Measurements from ENCODE around the gene AATF. TPM values are rescaled to one million over a fixed set of nuclear protein-coding genes. Genes with fewer than 3 reads are reported as not detected.

The AATF gene
- total RNA-seq, 1 experiment from 2014 or later: 61.0 TPM

DNA sequence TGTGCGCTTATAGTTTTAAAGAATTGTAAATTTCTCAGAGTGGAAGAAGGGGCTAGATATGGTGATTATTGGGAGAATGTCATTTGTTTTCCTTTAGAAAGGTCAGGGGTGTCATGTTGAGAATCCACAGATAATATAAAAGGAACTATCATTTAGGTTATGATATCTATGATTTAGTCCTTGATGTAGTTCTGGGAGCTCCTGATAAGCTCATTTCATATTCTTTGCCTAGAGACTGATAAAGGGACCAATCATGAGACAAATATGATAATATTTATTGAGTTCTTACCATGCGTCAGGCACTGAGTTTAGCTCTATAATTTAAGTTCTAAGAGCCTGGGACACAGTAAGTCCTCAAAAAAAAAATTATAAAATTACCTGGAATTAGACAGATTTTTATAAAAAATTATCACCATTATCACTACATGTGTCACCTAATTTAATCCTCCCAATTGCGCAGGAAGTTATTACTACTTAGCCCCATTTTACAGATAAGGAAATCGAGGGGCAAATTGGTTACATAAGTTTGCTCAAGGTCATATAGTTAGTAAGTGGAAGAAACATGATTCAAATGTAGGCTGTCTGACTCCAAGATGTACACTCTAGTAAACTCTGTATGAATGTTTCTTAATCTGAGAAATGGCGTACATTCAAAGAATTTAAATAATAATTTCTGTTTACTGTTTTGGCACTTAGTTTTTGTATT, 2.5 kb downstream of the AATF start (continued):
- TF ChIP-seq TEAD1 (CRISPR knock-in tag; IDR thresholded peaks at IDR 0.05): no peak

GRCh38 chr17:36971508-36971907, 22.8 kb downstream of the AATF start:
- ChIA-PET POLR2A (no interaction called here), CTCF (interaction anchor here (0.6 to 1.0 kb wide), 3 partner anchors 76 to 368 kb away, joined by 3 to 6 read pairs (median 3); no protein-coding TSS in a partner anchor)
- Mint-ChIP-seq H3K36me3 (peaks cover 13% of the 10 kb centered on the region), H3K9me3 (peaks cover 6% of the 10 kb centered on the region; the same call in 1 of the 2 replicates), H3K4me3 (no peak overlapping the region), H3K4me1 (peaks cover 9% of the 10 kb centered on the region), H3K27ac (no peak overlapping the region), H3K27me3 (ENCODE audit: low read depth) (no peaks in the 10 kb centered on the region)
- no peak for ATAC-seq
- no peak for DNase-seq (ENCODE audit: low spot score)
- TF ChIP-seq EMX1 (CRISPR knock-in tag; IDR thresholded peaks at IDR 0.05) (no peak), ATF3 (CRISPR knock-in tag; conservative IDR thresholded peaks at IDR 0.05) (no peak), ZNF416 (CRISPR knock-in tag; IDR thresholded peaks at IDR 0.05) (no peak), SP1 (CRISPR knock-in tag; conservative IDR thresholded peaks at IDR 0.05) (no peak), SMAD3 (CRISPR knock-in tag; IDR thresholded peaks at IDR 0.05; ENCODE audit: borderline replicate concordance) (no peak), MYBL2 (CRISPR knock-in tag; IDR thresholded peaks at IDR 0.05) (no peak), FOXP4 (CRISPR knock-in tag; IDR thresholded peaks at IDR 0.05) (no peak), NR3C1 (CRISPR knock-in tag; conservative IDR thresholded peaks at IDR 0.05; ENCODE audit: low read depth) (no peak), SMAD4 (CRISPR knock-in tag; IDR thresholded peaks at IDR 0.05) (no peak), ZNF396 (CRISPR knock-in tag; IDR thresholded peaks at IDR 0.05; ENCODE audit: borderline replicate concordance) (no peak), TCF7 (CRISPR knock-in tag; IDR thresholded peaks at IDR 0.05; ENCODE audit: low read depth) (no peak), IRF2 (CRISPR knock-in tag; IDR thresholded peaks at IDR 0.05; ENCODE audit: borderline replicate concordance, low read depth) (no peak), STAT6 (CRISPR knock-in tag; conservative IDR thresholded peaks at IDR 0.05; ENCODE audit: low read depth) (no peak), TP53 (CRISPR knock-in tag; IDR thresholded peaks at IDR 0.05) (no peak), ZNF138 (CRISPR knock-in tag; conservative IDR thresholded peaks at IDR 0.05) (no peak), ZNF219 (CRISPR knock-in tag; IDR thresholded peaks at IDR 0.05; ENCODE audit: borderline replicate concordance) (no peak), FOXP1 (CRISPR knock-in tag; IDR thresholded peaks at IDR 0.05; ENCODE audit: borderline replicate concordance) (no peak)
- TF ChIP-seq, protein P1, sequence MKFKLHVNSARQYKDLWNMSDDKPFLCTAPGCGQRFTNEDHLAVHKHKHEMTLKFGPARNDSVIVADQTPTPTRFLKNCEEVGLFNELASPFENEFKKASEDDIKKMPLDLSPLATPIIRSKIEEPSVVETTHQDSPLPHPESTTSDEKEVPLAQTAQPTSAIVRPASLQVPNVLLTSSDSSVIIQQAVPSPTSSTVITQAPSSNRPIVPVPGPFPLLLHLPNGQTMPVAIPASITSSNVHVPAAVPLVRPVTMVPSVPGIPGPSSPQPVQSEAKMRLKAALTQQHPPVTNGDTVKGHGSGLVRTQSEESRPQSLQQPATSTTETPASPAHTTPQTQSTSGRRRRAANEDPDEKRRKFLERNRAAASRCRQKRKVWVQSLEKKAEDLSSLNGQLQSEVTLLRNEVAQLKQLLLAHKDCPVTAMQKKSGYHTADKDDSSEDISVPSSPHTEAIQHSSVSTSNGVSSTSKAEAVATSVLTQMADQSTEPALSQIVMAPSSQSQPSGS (CRISPR knock-in tag; IDR thresholded peaks at IDR 0.05; ENCODE audit: borderline replicate concordance, low read depth): no peak
- TF ChIP-seq, protein P2, sequence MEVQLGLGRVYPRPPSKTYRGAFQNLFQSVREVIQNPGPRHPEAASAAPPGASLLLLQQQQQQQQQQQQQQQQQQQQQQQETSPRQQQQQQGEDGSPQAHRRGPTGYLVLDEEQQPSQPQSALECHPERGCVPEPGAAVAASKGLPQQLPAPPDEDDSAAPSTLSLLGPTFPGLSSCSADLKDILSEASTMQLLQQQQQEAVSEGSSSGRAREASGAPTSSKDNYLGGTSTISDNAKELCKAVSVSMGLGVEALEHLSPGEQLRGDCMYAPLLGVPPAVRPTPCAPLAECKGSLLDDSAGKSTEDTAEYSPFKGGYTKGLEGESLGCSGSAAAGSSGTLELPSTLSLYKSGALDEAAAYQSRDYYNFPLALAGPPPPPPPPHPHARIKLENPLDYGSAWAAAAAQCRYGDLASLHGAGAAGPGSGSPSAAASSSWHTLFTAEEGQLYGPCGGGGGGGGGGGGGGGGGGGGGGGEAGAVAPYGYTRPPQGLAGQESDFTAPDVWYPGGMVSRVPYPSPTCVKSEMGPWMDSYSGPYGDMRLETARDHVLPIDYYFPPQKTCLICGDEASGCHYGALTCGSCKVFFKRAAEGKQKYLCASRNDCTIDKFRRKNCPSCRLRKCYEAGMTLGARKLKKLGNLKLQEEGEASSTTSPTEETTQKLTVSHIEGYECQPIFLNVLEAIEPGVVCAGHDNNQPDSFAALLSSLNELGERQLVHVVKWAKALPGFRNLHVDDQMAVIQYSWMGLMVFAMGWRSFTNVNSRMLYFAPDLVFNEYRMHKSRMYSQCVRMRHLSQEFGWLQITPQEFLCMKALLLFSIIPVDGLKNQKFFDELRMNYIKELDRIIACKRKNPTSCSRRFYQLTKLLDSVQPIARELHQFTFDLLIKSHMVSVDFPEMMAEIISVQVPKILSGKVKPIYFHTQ (CRISPR knock-in tag; IDR thresholded peaks at IDR 0.05): no peak
- TF ChIP-seq, protein P3, sequence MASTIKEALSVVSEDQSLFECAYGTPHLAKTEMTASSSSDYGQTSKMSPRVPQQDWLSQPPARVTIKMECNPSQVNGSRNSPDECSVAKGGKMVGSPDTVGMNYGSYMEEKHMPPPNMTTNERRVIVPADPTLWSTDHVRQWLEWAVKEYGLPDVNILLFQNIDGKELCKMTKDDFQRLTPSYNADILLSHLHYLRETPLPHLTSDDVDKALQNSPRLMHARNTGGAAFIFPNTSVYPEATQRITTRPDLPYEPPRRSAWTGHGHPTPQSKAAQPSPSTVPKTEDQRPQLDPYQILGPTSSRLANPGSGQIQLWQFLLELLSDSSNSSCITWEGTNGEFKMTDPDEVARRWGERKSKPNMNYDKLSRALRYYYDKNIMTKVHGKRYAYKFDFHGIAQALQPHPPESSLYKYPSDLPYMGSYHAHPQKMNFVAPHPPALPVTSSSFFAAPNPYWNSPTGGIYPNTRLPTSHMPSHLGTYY (CRISPR knock-in tag; IDR thresholded peaks at IDR 0.05): no peak

All from WTC11 (cell line).